ENCODE data around the gene WDR49. TPM values are rescaled to one million over a fixed set of nuclear protein-coding genes. Genes with fewer than 3 reads are reported as not detected.

Gene WDR49
- total RNA-seq, 1 experiment from 2014 or later, result 1.3 TPM

DNA sequence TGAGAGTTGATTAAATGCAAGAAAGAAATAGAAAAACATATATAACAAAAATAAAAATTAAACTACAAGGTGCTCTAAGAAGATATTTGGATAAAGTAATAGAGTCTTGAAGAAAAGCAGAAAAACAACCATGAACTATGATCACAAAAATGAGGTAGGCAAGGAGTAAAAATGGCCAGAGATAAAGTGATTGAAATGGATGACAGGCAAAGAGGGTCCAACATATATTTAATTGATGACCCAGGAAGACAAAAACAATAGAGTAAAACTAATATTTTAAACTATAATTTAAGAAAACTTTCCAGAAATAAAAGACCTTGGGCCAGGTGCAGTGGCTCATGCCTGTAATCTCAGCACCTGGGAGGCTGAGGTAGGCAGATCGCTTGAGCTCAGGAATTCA lies 22.1 kb upstream of the WDR49 start:
- Histone ChIP-seq H2AFZ (ENCODE audit: low read length) (no peak overlapping the region), H2BK20ac (ENCODE audit: low read depth, low read length, poor library complexity, severe bottlenecking) (no peak overlapping the region), H4K8ac (replicated peaks; ENCODE audit: insufficient read length, low read depth, low read length) (no peak overlapping the region), H2BK15ac (ENCODE audit: low read depth, low read length) (no peak overlapping the region), H2BK12ac (ENCODE audit: insufficient read length, low read depth, low read length) (no peak overlapping the region), H3T11ph (ENCODE audit: low read length) (no peak overlapping the region), H4K5ac (ENCODE audit: insufficient read length, low read depth, low read length) (no peak overlapping the region), H3K79me2 (ENCODE audit: insufficient read depth, low read length) (no peaks in the 10 kb centered on the region), H3K23me2 (ENCODE audit: insufficient read length, low read depth, low read length, poor library complexity, severe bottlenecking) (no peaks in the 10 kb centered on the region), H3K27me3 (ENCODE audit: insufficient read depth, low read length) (no peaks in the 10 kb centered on the region), H3K23ac (ENCODE audit: insufficient read length, low read depth, low read length) (no peak overlapping the region), H3K4me2 (ENCODE audit: insufficient read depth, insufficient read length, low read length) (no peak overlapping the region), H4K20me1 (ENCODE audit: control insufficient read depth, insufficient read depth, insufficient read length) (no peaks in the 10 kb centered on the region), H3K56ac (ENCODE audit: insufficient read length, low read depth, low read length) (no peak overlapping the region), H2BK120ac (ENCODE audit: low read depth, low read length, poor library complexity, severe bottlenecking) (no peak overlapping the region), H3K4me1 (ENCODE audit: insufficient read depth, low read length) (no peaks in the 10 kb centered on the region), H4K91ac (ENCODE audit: insufficient read length, low read depth, low read length) (no peak overlapping the region), H3K4ac (ENCODE audit: low read depth, low read length) (no peak overlapping the region), H2BK5ac (ENCODE audit: insufficient read length, low read length) (no peak overlapping the region), H3K14ac (ENCODE audit: insufficient read depth, low read length) (no peak overlapping the region), H3K18ac (ENCODE audit: insufficient read length, low read depth, low read length) (no peak overlapping the region), H3K9ac (ENCODE audit: extremely low read depth, insufficient read length, low read length) (no peak overlapping the region), H2AK5ac (ENCODE audit: insufficient read length, low read length) (no peak overlapping the region), H3K27ac (ENCODE audit: insufficient read length, low read depth, low read length) (no peak overlapping the region), H3K9me3 (ENCODE audit: control insufficient read depth, low read depth, low read length) (no peaks in the 10 kb centered on the region), H3K79me1 (ENCODE audit: insufficient read depth, low read depth, low read length, poor library complexity, severe bottlenecking) (no peaks in the 10 kb centered on the region)
- no peak for TF ChIP-seq CTCF (conservative IDR thresholded peaks at IDR 0.05)
- Mint-ChIP-seq H3K27ac (no peak overlapping the region), H3K27me3 (ENCODE audit: low read depth) (no peaks in the 10 kb centered on the region), H3K4me1 (no peaks in the 10 kb centered on the region), H3K9me3 (peaks cover 24 to 27% of the 10 kb centered on the region in 2 experiments), H3K4me3 (no peak overlapping the region), H3K36me3 (ENCODE audit: insufficient read depth in 1 of 3, low read depth in 3 of 3) (peaks cover 57 to 80% (median 60%) of the 10 kb centered on the region in 3 experiments)
- no CpG with 5 or more reads among the region's 1 CpG for WGBS (ENCODE audit: extremely low coverage, insufficient read length, low lambda C conversion rate)
- DNase-seq, result no peak

Data from H9 (cell line).